ENCODE measurements around the gene CNBD2. TPM values are rescaled to one million over a fixed set of nuclear protein-coding genes. Genes with fewer than 3 reads are reported as not detected.

CNBD2 gene
- total and polyA plus RNA-seq, 3 experiments from 2014 or later, result 3.7 to 9.5 (median 5.4) TPM

- Mint-ChIP-seq H3K27me3 (peaks cover 14 to 36% of the 10 kb centered on the region in 2 donors), H3K27ac (no peak overlapping the region), H3K9me3 (no peaks in the 10 kb centered on the region), H3K4me3 (no peak overlapping the region), H3K36me3 (no peaks in the 10 kb centered on the region), H3K4me1 (no peaks in the 10 kb centered on the region)
- Histone ChIP-seq H3K4me3 (ENCODE audit: low read length) (no peak overlapping the region), H3K27me3 (ENCODE audit: insufficient read depth, low read length, poor library complexity, severe bottlenecking) (no peaks in the 10 kb centered on the region), H3K27ac (ENCODE audit: low read depth, low read length) (no peak overlapping the region), H3K9me3 (ENCODE audit: low read length) (no peaks in the 10 kb centered on the region), H3K4me1 (ENCODE audit: insufficient read depth, low read length) (no peaks in the 10 kb centered on the region), H3K36me3 (ENCODE audit: insufficient read depth, low read length) (no peaks in the 10 kb centered on the region)
- no peak for DNase-seq
- POLR2A ChIA-PET, result no interaction called here
- CTCF ChIA-PET, result interaction anchor here (0.7 to 1.3 kb wide), 2 partner anchors 74 to 130 kb away, joined by 3 read pairs; partner anchors contain the start of gene SCAND1
Measured at GRCh38 chr20:36028106-36028808, 59.9 kb downstream of the CNBD2 start.

- Mint-ChIP-seq H3K4me3 (no peak overlapping the region), H3K27me3 (peaks cover 14 to 33% of the 10 kb centered on the region in 2 donors), H3K9me3 (no peaks in the 10 kb centered on the region), H3K27ac (peak overlapping the region in 1 of 8 donors; percentile 57), H3K36me3 (no peaks in the 10 kb centered on the region), H3K4me1 (no peaks in the 10 kb centered on the region)
- Histone ChIP-seq H3K9me3 (ENCODE audit: low read length) (no peaks in the 10 kb centered on the region), H3K4me3 (ENCODE audit: low read length) (no peak overlapping the region), H3K27me3 (ENCODE audit: insufficient read depth, low read length, poor library complexity, severe bottlenecking) (no peaks in the 10 kb centered on the region), H3K27ac (ENCODE audit: low read depth, low read length) (no peak overlapping the region), H3K4me1 (ENCODE audit: insufficient read depth, low read length) (no peaks in the 10 kb centered on the region), H3K36me3 (ENCODE audit: insufficient read depth, low read length) (no peaks in the 10 kb centered on the region)
- ChIA-PET CTCF (interaction anchor here (0.9 kb wide), 1 partner anchor 36 kb away, joined by 3 read pairs; no protein-coding TSS in a partner anchor), POLR2A (no interaction called here)
- no peak for DNase-seq
Measured at GRCh38 chr20:36030149-36030548, 61.8 kb downstream of the CNBD2 start.

DNA sequence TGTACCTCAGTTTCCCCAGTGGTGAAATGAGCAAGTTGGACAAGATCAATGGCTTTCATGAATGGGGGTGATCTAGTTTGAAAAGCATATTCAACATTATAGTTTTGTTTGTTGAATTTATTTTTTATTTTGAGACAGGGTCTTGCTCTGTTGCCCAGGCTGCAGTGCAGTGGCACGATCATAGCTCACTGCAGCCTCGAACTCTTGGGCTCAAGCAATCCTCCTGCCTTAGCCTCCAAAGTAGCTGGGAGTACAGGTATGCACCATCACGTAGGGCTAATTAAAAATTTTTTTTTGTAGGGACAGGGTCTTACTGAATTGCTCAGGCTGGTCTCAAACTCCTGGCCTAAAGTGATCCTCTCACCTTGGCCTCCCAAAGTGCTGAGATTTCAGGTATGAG, 63.4 kb downstream of the CNBD2 start:
- Mint-ChIP-seq H3K9me3 (no peaks in the 10 kb centered on the region), H3K27me3 (peaks cover 9 to 27% of the 10 kb centered on the region in 2 donors), H3K4me1 (no peaks in the 10 kb centered on the region), H3K4me3 (no peak overlapping the region), H3K27ac (no peak overlapping the region), H3K36me3 (no peaks in the 10 kb centered on the region)
- ChIA-PET POLR2A (no interaction called here), CTCF (interaction anchor here (2.1 kb wide), 1 partner anchor 38 kb away, joined by 5 read pairs; no protein-coding TSS in a partner anchor)
- H3K27ac ChIP-seq (ENCODE audit: low read depth, low read length), result no peak overlapping the region
- H3K4me3 ChIP-seq (ENCODE audit: low read length), result no peak overlapping the region
- no peaks in the 10 kb centered on the region for H3K27me3 ChIP-seq (ENCODE audit: insufficient read depth, low read length, poor library complexity, severe bottlenecking)
- no peaks in the 10 kb centered on the region for H3K4me1 ChIP-seq (ENCODE audit: insufficient read depth, low read length)
- DNase-seq, result no peak
- H3K9me3 ChIP-seq (ENCODE audit: low read length), result no peaks in the 10 kb centered on the region
- H3K36me3 ChIP-seq (ENCODE audit: insufficient read depth, low read length), result no peaks in the 10 kb centered on the region

GRCh38 chr20:36034875-36035274, 66.5 kb downstream of the CNBD2 start:
- Histone ChIP-seq H3K4me1 (ENCODE audit: insufficient read depth, low read length) (no peaks in the 10 kb centered on the region), H3K4me3 (ENCODE audit: low read length) (no peak overlapping the region), H3K27me3 (ENCODE audit: insufficient read depth, low read length, poor library complexity, severe bottlenecking) (no peaks in the 10 kb centered on the region), H3K27ac (ENCODE audit: low read depth, low read length) (no peak overlapping the region), H3K9me3 (ENCODE audit: low read length) (no peaks in the 10 kb centered on the region), H3K36me3 (ENCODE audit: insufficient read depth, low read length) (no peaks in the 10 kb centered on the region)
- ChIA-PET CTCF (no interaction called here), POLR2A (no interaction called here)
- Mint-ChIP-seq H3K36me3 (no peaks in the 10 kb centered on the region), H3K27ac (no peak overlapping the region), H3K9me3 (no peaks in the 10 kb centered on the region), H3K4me1 (no peaks in the 10 kb centered on the region), H3K27me3 (peaks cover 7 to 12% of the 10 kb centered on the region in 2 donors), H3K4me3 (no peak overlapping the region)
- DNase-seq, result no peak

DNA sequence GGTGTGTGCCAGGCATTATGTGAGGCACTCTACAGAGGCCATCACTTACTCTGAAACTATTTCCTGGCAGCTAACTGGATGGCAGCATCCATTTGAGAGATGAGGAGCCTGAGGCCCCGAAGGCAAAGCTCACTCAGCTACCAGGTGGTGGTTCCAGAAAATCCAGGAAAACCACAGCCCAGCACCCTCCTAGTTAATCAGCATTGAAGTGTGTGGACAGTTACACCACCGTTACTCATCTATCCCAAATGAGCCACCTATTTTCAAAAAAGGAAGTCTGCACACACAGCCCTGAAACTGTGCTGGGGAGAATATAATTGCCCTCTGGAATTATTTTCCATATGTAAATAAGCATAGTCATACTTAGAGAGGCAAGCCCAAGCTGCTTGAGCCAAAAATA, 67.4 kb downstream of the CNBD2 start:
- no peak for DNase-seq
- ChIA-PET POLR2A (no interaction called here), CTCF (no interaction called here)
- no peak overlapping the region for H3K27ac Mint-ChIP-seq
- no peaks in the 10 kb centered on the region for H3K9me3 ChIP-seq (ENCODE audit: low read length)
- H3K36me3 ChIP-seq (ENCODE audit: insufficient read depth, low read length), result no peaks in the 10 kb centered on the region
- no peaks in the 10 kb centered on the region for H3K36me3 Mint-ChIP-seq
- H3K4me3 Mint-ChIP-seq, result no peak overlapping the region
- no peaks in the 10 kb centered on the region for H3K27me3 ChIP-seq (ENCODE audit: insufficient read depth, low read length, poor library complexity, severe bottlenecking)
- H3K27me3 Mint-ChIP-seq, result peaks cover 4 to 5% of the 10 kb centered on the region in 2 donors
- no peaks in the 10 kb centered on the region for H3K4me1 ChIP-seq (ENCODE audit: insufficient read depth, low read length)
- no peak overlapping the region for H3K4me3 ChIP-seq (ENCODE audit: low read length)
- no peaks in the 10 kb centered on the region for H3K4me1 Mint-ChIP-seq
- H3K9me3 Mint-ChIP-seq, result no peaks in the 10 kb centered on the region
- H3K27ac ChIP-seq (ENCODE audit: low read depth, low read length), result no peak overlapping the region

- ChIA-PET POLR2A (no interaction called here), CTCF (no interaction called here)
- no peaks in the 10 kb centered on the region for H3K27me3 ChIP-seq (ENCODE audit: insufficient read depth, low read length, poor library complexity, severe bottlenecking)
- Mint-ChIP-seq H3K4me3 (no peak overlapping the region), H3K36me3 (no peaks in the 10 kb centered on the region), H3K4me1 (no peaks in the 10 kb centered on the region), H3K27me3 (peaks cover 0 to 8% of the 10 kb centered on the region in 2 donors), H3K9me3 (no peaks in the 10 kb centered on the region), H3K27ac (no peak overlapping the region)
- no peak overlapping the region for H3K27ac ChIP-seq (ENCODE audit: low read depth, low read length)
- no peaks in the 10 kb centered on the region for H3K4me1 ChIP-seq (ENCODE audit: insufficient read depth, low read length)
- H3K9me3 ChIP-seq (ENCODE audit: low read length), result no peaks in the 10 kb centered on the region
- H3K4me3 ChIP-seq (ENCODE audit: low read length), result no peak overlapping the region
- DNase-seq, result no peak
- no peaks in the 10 kb centered on the region for H3K36me3 ChIP-seq (ENCODE audit: insufficient read depth, low read length)
Measured at GRCh38 chr20:36036688-36037087, 68.3 kb downstream of the CNBD2 start.

DNA sequence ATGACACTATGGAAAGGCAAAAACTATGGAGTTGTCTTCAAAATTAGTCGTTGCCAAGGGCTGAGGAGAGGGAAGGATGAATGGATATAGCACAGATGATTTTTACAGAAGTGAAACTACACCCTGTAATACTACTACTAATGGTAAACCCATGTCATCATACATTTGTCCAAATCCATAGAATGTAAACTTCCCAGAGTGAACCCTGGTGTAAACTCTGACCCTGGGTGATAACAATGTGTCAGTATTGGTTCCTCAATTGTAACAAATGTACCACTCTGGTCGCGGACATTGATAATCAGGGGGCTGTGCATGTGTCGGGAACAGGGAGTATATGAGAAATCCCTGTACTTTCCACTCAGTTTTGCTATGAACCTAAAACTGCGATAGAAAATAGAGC, 72.2 kb downstream of the CNBD2 start:
- H3K27me3 Mint-ChIP-seq, result peaks cover 0 to 4% of the 10 kb centered on the region in 2 donors
- H3K27me3 ChIP-seq (ENCODE audit: insufficient read depth, low read length, poor library complexity, severe bottlenecking), result no peaks in the 10 kb centered on the region
- H3K27ac ChIP-seq (ENCODE audit: low read depth, low read length), result no peak overlapping the region
- no peaks in the 10 kb centered on the region for H3K36me3 ChIP-seq (ENCODE audit: insufficient read depth, low read length)
- H3K9me3 ChIP-seq (ENCODE audit: low read length), result no peaks in the 10 kb centered on the region
- no peak overlapping the region for H3K27ac Mint-ChIP-seq
- peaks cover 0 to 6% (median 0%) of the 10 kb centered on the region in 3 donors for H3K36me3 Mint-ChIP-seq
- ChIA-PET POLR2A (no interaction called here), CTCF (interaction anchor here (2.0 kb wide), 1 partner anchor 48 kb away, joined by 4 read pairs; no protein-coding TSS in a partner anchor)
- no peaks in the 10 kb centered on the region for H3K4me1 ChIP-seq (ENCODE audit: insufficient read depth, low read length)
- DNase-seq, result no peak
- no peak overlapping the region for H3K4me3 Mint-ChIP-seq
- H3K4me3 ChIP-seq (ENCODE audit: low read length), result no peak overlapping the region
- H3K9me3 Mint-ChIP-seq, result no peaks in the 10 kb centered on the region
- H3K4me1 Mint-ChIP-seq, result peaks cover 2 to 7% (median 4%) of the 10 kb centered on the region in 3 donors

GRCh38 chr20:36043441-36043840, 75.1 kb downstream of the CNBD2 start:
- no peak overlapping the region for H3K4me3 Mint-ChIP-seq
- no peak overlapping the region for H3K27ac Mint-ChIP-seq
- Histone ChIP-seq H3K27me3 (ENCODE audit: insufficient read depth, low read length, poor library complexity, severe bottlenecking) (no peaks in the 10 kb centered on the region), H3K9me3 (ENCODE audit: low read length) (no peaks in the 10 kb centered on the region), H3K4me1 (ENCODE audit: insufficient read depth, low read length) (peaks cover 7% of the 10 kb centered on the region), H3K36me3 (ENCODE audit: insufficient read depth, low read length) (no peaks in the 10 kb centered on the region), H3K4me3 (ENCODE audit: low read length) (no peak overlapping the region), H3K27ac (ENCODE audit: low read depth, low read length) (no peak overlapping the region)
- ChIA-PET POLR2A (interaction anchor here (0.6 kb wide), 1 partner anchor 12 kb away, joined by 6 read pairs; no protein-coding TSS in a partner anchor), CTCF (interaction anchor here (0.8 kb wide), 1 partner anchor 159 kb away, joined by 3 read pairs; no protein-coding TSS in a partner anchor)
- peaks cover 19 to 36% (median 28%) of the 10 kb centered on the region in 3 donors for H3K4me1 Mint-ChIP-seq
- no peak for DNase-seq
- H3K9me3 Mint-ChIP-seq, result no peaks in the 10 kb centered on the region
- peaks cover 0 to 4% of the 10 kb centered on the region in 2 donors for H3K27me3 Mint-ChIP-seq
- H3K36me3 Mint-ChIP-seq, result peaks cover 0 to 26% (median 5%) of the 10 kb centered on the region in 3 donors

Data from CD8-positive, alpha-beta memory T cell (primary cell).